H9 (cell line): ENCODE results near the gene FAM83F. TPM values are rescaled to one million over a fixed set of nuclear protein-coding genes. Genes with fewer than 3 reads are reported as not detected.

ENCODE experiments used
- DNase-seq: peaks from one replicate; pipeline ENCODE4 v3.0.0-alpha.2; 2017
- H2AFZ ChIP-seq: one replicate; pipeline ENCODE4 v1.6.1; 2013; ENCODE audit warnings: mild to moderate bottlenecking, low read length, control low read depth, moderate library complexity
- H2AK5ac ChIP-seq: 2 replicates; pipeline ENCODE4 v1.6.1; 2013; ENCODE audit warnings: low read length, control low read depth, mixed read lengths; ENCODE audit not compliant: insufficient read length
- H2BK120ac ChIP-seq: one replicate; pipeline ENCODE4 v1.6.1; 2013; ENCODE audit warnings: low read depth, mild to moderate bottlenecking, low read length, control low read depth, inconsistent platforms; ENCODE audit not compliant: poor library complexity, severe bottlenecking
- H2BK12ac ChIP-seq: 2 replicates; pipeline ENCODE4 v1.6.1; 2013; ENCODE audit warnings: low read length, control low read depth, mixed read lengths, low read depth; ENCODE audit not compliant: insufficient read length
- H2BK15ac ChIP-seq: 2 replicates; pipeline ENCODE4 v1.6.1; 2013; ENCODE audit warnings: low read depth, low read length, control low read depth
- H2BK20ac ChIP-seq: one replicate; pipeline ENCODE4 v1.6.1; 2013; ENCODE audit warnings: low read depth, mild to moderate bottlenecking, low read length, control low read depth, inconsistent platforms; ENCODE audit not compliant: poor library complexity, severe bottlenecking
- H2BK5ac ChIP-seq: 2 replicates; pipeline ENCODE4 v1.6.1; 2013; ENCODE audit warnings: low read length, control low read depth, mixed read lengths; ENCODE audit not compliant: insufficient read length
- H3K14ac ChIP-seq: 2 replicates; pipeline ENCODE4 v1.6.1; 2013; ENCODE audit warnings: low read length, control low read depth; ENCODE audit not compliant: insufficient read depth
- H3K18ac ChIP-seq: 2 replicates; pipeline ENCODE4 v1.6.1; 2013; ENCODE audit warnings: low read depth, mild to moderate bottlenecking, mixed read lengths, low read length, control low read depth; ENCODE audit not compliant: insufficient read length
- H3K23ac ChIP-seq: 2 replicates; pipeline ENCODE4 v1.6.1; 2013; ENCODE audit warnings: low read length, control low read depth, mixed read lengths, low read depth; ENCODE audit not compliant: insufficient read length
- H3K23me2 ChIP-seq: 2 replicates; pipeline ENCODE4 v1.6.1; 2013; ENCODE audit warnings: low read depth, mild to moderate bottlenecking, mixed read lengths, low read length, control low read depth; ENCODE audit not compliant: insufficient read length, poor library complexity, severe bottlenecking
- H3K27ac ChIP-seq: 2 replicates; pipeline ENCODE4 v1.5.1; 2013; ENCODE audit warnings: low read length, control low read depth, mixed read lengths, low read depth; ENCODE audit not compliant: insufficient read length
- H3K27me3 ChIP-seq: 2 replicates; pipeline ENCODE4 v1.6.1; 2013; ENCODE audit warnings: low read length, control low read depth, inconsistent platforms; ENCODE audit not compliant: insufficient read depth
- H3K4ac ChIP-seq: 2 replicates; pipeline ENCODE4 v1.6.1; 2013; ENCODE audit warnings: low read depth, mild to moderate bottlenecking, control low read depth, inconsistent platforms, low read length, moderate library complexity
- H3K4me1 ChIP-seq: 2 replicates; pipeline ENCODE4 v1.6.1; 2013; ENCODE audit warnings: low read length, control low read depth, inconsistent platforms; ENCODE audit not compliant: insufficient read depth
- H3K4me2 ChIP-seq: 2 replicates; pipeline ENCODE4 v1.6.1; 2013; ENCODE audit warnings: low read length, control low read depth, mixed read lengths; ENCODE audit not compliant: insufficient read length, insufficient read depth
- H3K56ac ChIP-seq: 2 replicates; pipeline ENCODE4 v1.6.1; 2013; ENCODE audit warnings: low read depth, mild to moderate bottlenecking, mixed read lengths, low read length, control low read depth; ENCODE audit not compliant: insufficient read length
- H3K79me1 ChIP-seq: 2 replicates; pipeline ENCODE4 v1.6.1; 2013; ENCODE audit warnings: low read depth, mild to moderate bottlenecking, moderate library complexity, low read length, control low read depth, inconsistent platforms; ENCODE audit not compliant: insufficient read depth, poor library complexity, severe bottlenecking
- H3K79me2 ChIP-seq: 2 replicates; pipeline ENCODE4 v1.6.1; 2013; ENCODE audit warnings: low read length, control low read depth, inconsistent platforms; ENCODE audit not compliant: insufficient read depth
- H3K9ac ChIP-seq: 2 replicates; pipeline ENCODE4 v1.6.1; 2013; ENCODE audit warnings: low read length, control low read depth, mixed read lengths; ENCODE audit not compliant: insufficient read length; ENCODE audit errors: extremely low read depth
- H3K9me3 ChIP-seq: one replicate; pipeline ENCODE4 v1.6.1; 2013; ENCODE audit warnings: low read depth, low read length, inconsistent platforms; ENCODE audit not compliant: control insufficient read depth
- H3T11ph ChIP-seq: one replicate; pipeline ENCODE4 v1.6.1; 2013; ENCODE audit warnings: mild to moderate bottlenecking, low read length, control low read depth, inconsistent platforms
- H4K20me1 ChIP-seq: one replicate; pipeline ENCODE4 v1.6.1; 2013; ENCODE audit not compliant: control insufficient read depth, insufficient read length, insufficient read depth
- H4K5ac ChIP-seq: 2 replicates; pipeline ENCODE4 v1.6.1; 2013; ENCODE audit warnings: low read depth, mild to moderate bottlenecking, mixed read lengths, low read length, control low read depth; ENCODE audit not compliant: insufficient read length
- H4K8ac ChIP-seq: replicated peaks from 2 replicates; pipeline ENCODE4 v1.6.1; 2013; ENCODE audit warnings: low read length, control low read depth, mixed read lengths, low read depth; ENCODE audit not compliant: insufficient read length
- H4K91ac ChIP-seq: 2 replicates; pipeline ENCODE4 v1.6.1; 2013; ENCODE audit warnings: low read depth, mild to moderate bottlenecking, moderate library complexity, mixed read lengths, low read length, control low read depth; ENCODE audit not compliant: insufficient read length
- H3K27ac Mint-ChIP-seq, 3 experiments: 2 replicates in 2 of 3; 3 replicates in 1 of 3; pipeline ENCODE4 v1.8.0; 2020 to 2021; ENCODE audit warnings: mixed read lengths in 3 of 3, mild to moderate bottlenecking in 1 of 3, moderate library complexity in 1 of 3
- H3K27me3 Mint-ChIP-seq: 2 replicates; pipeline ENCODE4 v1.8.0; 2021; ENCODE audit warnings: low read depth, mild to moderate bottlenecking, moderate library complexity, mixed read lengths
- H3K36me3 Mint-ChIP-seq, 3 experiments: 2 replicates in 2 of 3; 3 replicates in 1 of 3; pipeline ENCODE4 v1.8.0; 2020 to 2021; ENCODE audit warnings: low read depth in 3 of 3, mixed read lengths in 3 of 3; ENCODE audit not compliant: insufficient read depth in 1 of 3
- H3K4me1 Mint-ChIP-seq, 2 experiments: 2 replicates each; pipeline ENCODE4 v1.8.0; 2020; ENCODE audit warnings: mixed read lengths in 2 of 2
- H3K4me3 Mint-ChIP-seq, 2 experiments: 2 replicates in 1 of 2; 3 replicates in 1 of 2; pipeline ENCODE4 v1.8.0; 2020 to 2021; ENCODE audit warnings: mild to moderate bottlenecking in 2 of 2, mixed read lengths in 2 of 2, moderate library complexity in 1 of 2
- H3K9me3 Mint-ChIP-seq, 2 experiments: 2 replicates in 1 of 2; 3 replicates in 1 of 2; pipeline ENCODE4 v1.8.0; 2020; ENCODE audit warnings: mild to moderate bottlenecking in 2 of 2, mixed read lengths in 2 of 2, moderate library complexity in 1 of 2
- WGBS: extraction: QIAGEN DNeasy Blood & Tissue Kit; methylation state at CpG from one replicate; pipeline ENCODE4 v1.1.7; 2013; ENCODE audit warnings: missing lambda C conversion rate, low lambda C conversion rate, mixed read lengths; ENCODE audit not compliant: insufficient read length; ENCODE audit errors: extremely low coverage; 5-methylcytosine and 5-hydroxymethylcytosine counted together
- total RNA-seq: library from RNA; stranded (reverse); gene quantifications from 2 replicates; pipeline ENCODE4 v1.2.1, GENCODE V29; 2021
- TF ChIP-seq, protein P1 (sequence below): fragments of 200-600 bp; sonication (generic); conservative IDR thresholded peaks from 3 replicates; pipeline ENCODE4 v1.8.0; 2021; ENCODE audit warnings: antibody characterized with exemption, mild to moderate bottlenecking

The FAM83F gene
- total RNA-seq, 1 experiment from 2014 or later = 17.4 TPM

DNA sequence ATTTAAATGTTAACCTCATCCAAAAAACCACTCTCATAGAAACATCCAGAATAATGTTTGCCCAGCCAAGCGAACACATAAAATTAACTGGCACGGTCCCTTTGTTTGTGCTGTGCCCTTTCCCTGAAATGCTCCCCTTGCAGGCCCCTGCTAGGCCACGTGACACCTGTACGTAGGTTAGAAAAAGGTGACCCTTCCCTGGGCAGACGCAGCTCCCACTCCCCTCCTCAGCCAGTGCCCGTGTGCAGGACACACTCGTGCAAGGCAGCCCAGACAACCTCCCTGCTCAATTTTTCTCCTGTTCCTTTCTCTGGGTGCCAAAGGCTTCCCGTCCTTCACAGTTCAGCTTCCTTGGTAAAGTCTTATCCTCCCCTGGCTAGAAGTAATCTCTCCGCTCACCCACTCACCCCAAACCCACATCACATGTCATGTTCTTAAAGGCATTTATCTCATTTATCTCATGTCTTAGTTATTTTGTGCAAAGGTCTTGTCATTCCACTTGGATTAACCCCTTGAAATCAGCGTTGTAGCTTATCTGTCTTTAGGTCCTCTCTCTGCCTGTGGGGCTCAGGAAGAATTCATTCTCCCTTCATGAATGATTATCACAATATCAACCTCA, 20.7 kb downstream of the FAM83F start:
- H2BK15ac ChIP-seq = no peak overlapping the region
- H3K4me2 ChIP-seq = no peak overlapping the region
- TF ChIP-seq, protein P1, sequence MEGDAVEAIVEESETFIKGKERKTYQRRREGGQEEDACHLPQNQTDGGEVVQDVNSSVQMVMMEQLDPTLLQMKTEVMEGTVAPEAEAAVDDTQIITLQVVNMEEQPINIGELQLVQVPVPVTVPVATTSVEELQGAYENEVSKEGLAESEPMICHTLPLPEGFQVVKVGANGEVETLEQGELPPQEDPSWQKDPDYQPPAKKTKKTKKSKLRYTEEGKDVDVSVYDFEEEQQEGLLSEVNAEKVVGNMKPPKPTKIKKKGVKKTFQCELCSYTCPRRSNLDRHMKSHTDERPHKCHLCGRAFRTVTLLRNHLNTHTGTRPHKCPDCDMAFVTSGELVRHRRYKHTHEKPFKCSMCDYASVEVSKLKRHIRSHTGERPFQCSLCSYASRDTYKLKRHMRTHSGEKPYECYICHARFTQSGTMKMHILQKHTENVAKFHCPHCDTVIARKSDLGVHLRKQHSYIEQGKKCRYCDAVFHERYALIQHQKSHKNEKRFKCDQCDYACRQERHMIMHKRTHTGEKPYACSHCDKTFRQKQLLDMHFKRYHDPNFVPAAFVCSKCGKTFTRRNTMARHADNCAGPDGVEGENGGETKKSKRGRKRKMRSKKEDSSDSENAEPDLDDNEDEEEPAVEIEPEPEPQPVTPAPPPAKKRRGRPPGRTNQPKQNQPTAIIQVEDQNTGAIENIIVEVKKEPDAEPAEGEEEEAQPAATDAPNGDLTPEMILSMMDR = no peak
- no peak overlapping the region for H3K27ac ChIP-seq
- no peaks in the 10 kb centered on the region for H3K79me2 ChIP-seq
- H3K4ac ChIP-seq = no peak overlapping the region
- H3K27me3 ChIP-seq = no peaks in the 10 kb centered on the region
- no peak overlapping the region for H4K8ac ChIP-seq
- no peak overlapping the region for H3K9ac ChIP-seq
- H2BK120ac ChIP-seq = no peak overlapping the region
- no peak overlapping the region for H4K5ac ChIP-seq
- no peaks in the 10 kb centered on the region for H3K23me2 ChIP-seq
- WGBS = no CpG with 5 or more reads among the region's 10 CpGs
- H3K18ac ChIP-seq = no peak overlapping the region
- H3K27me3 Mint-ChIP-seq = no peaks in the 10 kb centered on the region
- peak overlapping the region in 1 of 3 experiments; percentile 16; a peak in 1 of 7 replicates for H3K27ac Mint-ChIP-seq
- H4K20me1 ChIP-seq = no peaks in the 10 kb centered on the region
- H2BK5ac ChIP-seq = no peak overlapping the region
- peaks cover 2% of the 10 kb centered on the region for H3K79me1 ChIP-seq
- H3K4me1 Mint-ChIP-seq = peaks cover 0 to under 1% of the 10 kb centered on the region in 2 experiments; a peak in 2 of 4 replicates
- H3K36me3 Mint-ChIP-seq = peaks cover 15 to 24% (median 22%) of the 10 kb centered on the region in 3 experiments
- H3K14ac ChIP-seq = no peak overlapping the region
- H2AK5ac ChIP-seq = no peak overlapping the region
- H2AFZ ChIP-seq = no peak overlapping the region
- H2BK12ac ChIP-seq = no peak overlapping the region
- no peaks in the 10 kb centered on the region for H3K9me3 ChIP-seq
- H3K9me3 Mint-ChIP-seq = no peaks in the 10 kb centered on the region; a peak in 1 of 5 replicates
- no peak overlapping the region for H3K56ac ChIP-seq
- no peak overlapping the region for H3K4me3 Mint-ChIP-seq
- H3K23ac ChIP-seq = no peak overlapping the region
- H3K4me1 ChIP-seq = no peaks in the 10 kb centered on the region
- no peak overlapping the region for H3T11ph ChIP-seq
- DNase-seq = no peak
- H4K91ac ChIP-seq = no peak overlapping the region
- no peak overlapping the region for H2BK20ac ChIP-seq
